HUDEP-2 (cell line): ENCODE data around the gene CTNNA3.
A peak's percentile ranks its signal among the peaks of the same experiment; 100 is the strongest.
"Not testable (repeated sequence)": the region's sequence is repeated elsewhere in the genome, so short reads cannot be mapped to it uniquely, and the experiment has no call there.

Source experiments
- DNase-seq, 76 experiments: peaks; one replicate each; lab custom pipeline; 2025; ENCODE audit not compliant: unreplicated experiment in 76 of 76; lab: John Stamatoyannopoulos, UW

Gene CTNNA3

GRCh38 chr10:67520924-67521520 is 175.0 kb downstream of the CTNNA3 start:
- peak in 20 of 76 experiments; percentile 0 to 39 (median 4) for DNase-seq

GRCh38 chr10:67519434-67519833 is 176.6 kb downstream of the CTNNA3 start:
- DNase-seq: no peak

- no peak for DNase-seq
These were observed 177.2 kb downstream of the CTNNA3 start for GRCh38 chr10:67518756-67519155.

- no peak for DNase-seq
These were observed 178.0 kb downstream of the CTNNA3 start for GRCh38 chr10:67518043-67518442.

DNA sequence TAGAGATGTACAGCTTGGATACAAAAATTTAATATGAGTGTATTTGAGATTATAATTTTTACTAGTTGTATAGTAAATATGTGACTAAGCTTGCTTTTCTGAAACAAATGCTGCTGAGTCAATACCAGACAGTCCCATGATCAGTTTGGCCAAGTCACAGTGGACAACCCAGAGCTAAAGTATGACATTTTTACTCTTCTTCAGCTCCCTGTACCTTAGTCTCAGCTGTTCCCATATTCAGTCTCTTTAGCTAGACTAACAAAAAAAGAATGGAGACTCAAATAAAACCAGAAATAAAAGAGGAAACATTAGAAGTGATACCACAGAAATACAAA is 189.3 kb downstream of the CTNNA3 start:
- no peak for DNase-seq

- no peak for DNase-seq
These were observed 189.8 kb downstream of the CTNNA3 start for GRCh38 chr10:67506083-67506756.

- DNase-seq: no peak
These were observed 203.5 kb downstream of the CTNNA3 start for GRCh38 chr10:67492317-67493019.

DNA sequence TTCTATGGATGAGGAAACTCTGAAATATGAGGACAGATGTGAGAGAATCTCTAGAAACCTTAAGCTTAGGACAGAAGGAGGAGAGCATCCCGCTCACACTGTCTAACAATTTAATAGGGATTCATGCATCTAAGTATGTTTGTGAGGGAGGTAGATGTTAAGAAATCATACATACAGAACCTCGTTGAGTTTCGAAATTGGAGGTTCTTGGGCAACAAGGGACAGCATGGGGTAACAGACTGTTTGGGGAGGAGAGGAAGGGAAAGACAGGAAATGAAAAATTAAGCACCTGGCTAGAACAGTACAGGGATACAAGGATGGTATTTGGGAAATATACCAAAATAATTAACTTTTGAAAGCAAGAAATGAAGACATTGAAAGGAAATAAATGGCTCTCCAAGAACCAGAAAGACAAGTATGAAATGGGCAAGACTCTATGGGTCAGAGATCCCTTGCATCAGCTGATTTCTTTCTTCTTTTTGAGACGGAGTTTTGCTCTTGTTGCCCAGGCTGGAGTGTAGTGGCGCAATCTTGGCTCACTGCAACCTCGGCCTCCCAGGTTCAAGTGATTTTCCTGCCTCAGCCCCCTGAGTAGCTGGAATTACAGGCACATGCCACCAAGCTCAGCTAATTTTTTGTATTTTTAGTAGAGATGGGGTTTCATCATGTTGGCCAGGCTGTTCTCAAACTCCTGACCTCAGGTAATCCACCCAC is 207.9 kb downstream of the CTNNA3 start:
- no peak for DNase-seq

DNA sequence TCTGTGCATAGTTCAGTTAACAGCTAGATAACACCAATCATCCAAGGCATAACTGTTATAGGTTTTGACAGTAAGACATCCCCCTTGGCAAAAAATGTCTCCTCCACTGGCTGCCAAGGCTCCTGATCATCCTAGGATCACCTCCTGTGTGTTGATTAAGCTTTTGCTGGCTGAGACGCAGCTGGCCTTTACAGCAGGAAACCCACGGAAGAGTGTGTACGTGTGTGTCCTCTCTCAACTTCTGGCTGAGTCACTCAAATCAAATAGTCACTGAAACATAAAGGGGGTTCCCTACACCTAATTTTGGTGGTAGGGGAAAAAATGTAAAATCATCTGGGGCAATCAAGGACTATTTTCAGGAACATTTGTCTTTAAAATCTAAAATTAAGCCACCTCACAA is 208.8 kb downstream of the CTNNA3 start:
- no peak for DNase-seq

GRCh38 chr10:67477868-67478267 is 218.1 kb downstream of the CTNNA3 start:
- DNase-seq: no peak

DNA sequence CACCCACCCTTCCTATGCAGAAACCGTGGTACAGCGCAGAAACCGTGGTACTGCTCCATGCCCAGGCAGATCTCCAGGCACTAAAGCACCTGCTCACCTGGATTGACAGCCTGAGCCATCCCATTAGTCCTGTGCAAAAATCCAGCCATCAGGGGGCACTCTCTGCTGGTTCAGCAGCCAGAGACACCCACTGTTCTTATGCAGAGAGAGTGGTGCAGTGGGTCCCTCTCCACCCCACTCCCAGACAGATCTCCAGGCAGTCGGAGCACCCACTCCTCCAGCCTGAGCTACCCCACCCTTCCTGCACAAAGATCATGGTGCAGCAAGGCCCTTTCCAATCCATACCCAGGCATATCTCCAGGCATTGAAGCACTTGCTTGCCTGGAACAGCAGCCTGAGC is 219.8 kb downstream of the CTNNA3 start:
- DNase-seq: no peak

- no peak for DNase-seq
These were observed 222.0 kb downstream of the CTNNA3 start for GRCh38 chr10:67473850-67474633.

GRCh38 chr10:67471022-67471421 is 225.0 kb downstream of the CTNNA3 start:
- no peak for DNase-seq

GRCh38 chr10:67464278-67464677 is 231.7 kb downstream of the CTNNA3 start:
- DNase-seq: no peak

DNA sequence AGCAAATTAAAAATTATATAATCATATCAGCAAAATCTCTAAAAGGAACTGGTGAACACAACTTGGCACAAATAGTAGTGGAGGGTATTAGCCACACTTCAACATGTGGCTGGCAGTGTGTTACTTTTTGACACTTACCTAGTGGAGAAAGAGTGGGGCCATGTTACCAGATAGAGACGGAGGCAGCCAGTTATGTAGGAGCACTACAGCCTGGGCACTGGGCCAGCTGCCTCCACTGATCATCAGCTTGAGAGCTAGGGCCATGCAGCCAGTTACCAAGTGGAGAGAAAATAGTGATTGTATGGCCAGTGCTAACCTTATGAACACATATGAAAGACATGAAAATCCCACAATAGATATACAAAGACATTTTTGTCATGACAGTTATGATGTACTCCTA is 243.1 kb downstream of the CTNNA3 start:
- no peak for DNase-seq

DNA sequence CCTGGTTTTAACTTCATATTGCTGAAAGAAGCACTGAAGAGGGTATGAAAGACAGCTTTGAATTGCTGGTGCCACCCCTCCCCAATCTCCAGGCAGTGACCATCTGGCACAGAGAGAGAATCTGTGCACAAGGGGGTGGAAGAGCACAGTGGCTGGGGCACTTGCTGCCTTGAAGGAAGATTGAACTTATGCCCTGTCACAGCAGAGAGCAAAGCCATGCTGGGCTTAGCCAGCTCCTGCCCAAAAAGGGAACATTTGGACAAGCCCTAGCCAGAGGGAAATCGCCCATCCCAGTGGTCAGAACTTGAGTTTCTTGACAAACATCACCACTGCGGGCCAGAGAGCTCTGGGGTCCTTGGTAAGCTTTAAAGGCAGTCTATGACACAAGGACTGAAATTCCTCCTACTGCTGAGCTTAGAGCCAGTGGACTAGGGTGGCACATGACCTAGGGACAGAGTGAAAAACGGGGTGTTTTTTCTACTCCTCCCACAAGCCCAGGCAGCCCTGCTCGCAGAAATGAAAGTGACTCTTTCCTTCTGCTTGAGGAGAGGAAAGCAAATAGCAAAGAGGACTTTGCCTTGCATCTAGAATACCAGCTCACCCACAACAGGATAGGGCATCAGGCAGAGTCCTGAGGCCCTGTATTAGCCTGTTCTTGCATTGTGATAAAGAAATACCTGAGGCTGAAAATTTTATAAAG is 257.2 kb downstream of the CTNNA3 start:
- no peak for DNase-seq

GRCh38 chr10:67433276-67433675 is 262.7 kb downstream of the CTNNA3 start:
- no peak for DNase-seq

DNA sequence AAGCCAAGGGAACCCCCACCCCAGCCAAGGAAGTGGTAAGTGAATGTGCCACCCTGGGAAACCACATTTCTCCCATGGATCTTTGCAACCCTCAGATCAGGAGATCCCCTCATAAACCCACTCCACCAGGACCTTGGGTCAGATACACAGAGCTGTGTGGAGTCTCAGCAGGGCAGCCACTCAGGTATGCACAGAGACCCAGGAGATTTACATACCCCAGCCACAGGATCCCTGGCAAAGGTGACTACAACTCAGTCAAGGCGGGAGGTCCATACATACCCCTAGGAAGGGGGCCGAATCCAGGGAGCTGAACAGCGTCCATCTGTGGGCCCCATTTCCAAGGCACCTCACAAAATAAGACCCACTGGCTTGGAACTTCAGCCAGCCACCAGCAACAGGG is 293.4 kb downstream of the CTNNA3 start:
- no peak for DNase-seq

DNA sequence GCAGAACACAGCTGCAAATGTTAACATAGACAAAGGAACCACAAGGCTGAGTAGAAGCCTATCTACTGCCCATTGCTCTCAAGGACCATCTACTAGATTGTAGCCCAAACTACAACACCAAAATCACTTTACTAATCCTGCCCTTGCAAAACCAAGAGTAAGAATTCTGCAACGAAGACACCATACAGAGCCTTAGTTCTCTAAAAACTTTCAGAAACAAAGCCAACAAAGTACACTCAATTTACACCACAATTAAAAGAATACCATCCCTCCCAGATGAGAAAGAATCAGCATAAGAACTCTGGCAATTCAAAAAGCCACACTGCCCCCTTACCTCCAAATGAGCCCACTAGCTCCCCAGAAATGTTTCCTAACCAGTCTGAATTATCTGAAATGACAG is 294.3 kb downstream of the CTNNA3 start:
- no peak for DNase-seq

DNA sequence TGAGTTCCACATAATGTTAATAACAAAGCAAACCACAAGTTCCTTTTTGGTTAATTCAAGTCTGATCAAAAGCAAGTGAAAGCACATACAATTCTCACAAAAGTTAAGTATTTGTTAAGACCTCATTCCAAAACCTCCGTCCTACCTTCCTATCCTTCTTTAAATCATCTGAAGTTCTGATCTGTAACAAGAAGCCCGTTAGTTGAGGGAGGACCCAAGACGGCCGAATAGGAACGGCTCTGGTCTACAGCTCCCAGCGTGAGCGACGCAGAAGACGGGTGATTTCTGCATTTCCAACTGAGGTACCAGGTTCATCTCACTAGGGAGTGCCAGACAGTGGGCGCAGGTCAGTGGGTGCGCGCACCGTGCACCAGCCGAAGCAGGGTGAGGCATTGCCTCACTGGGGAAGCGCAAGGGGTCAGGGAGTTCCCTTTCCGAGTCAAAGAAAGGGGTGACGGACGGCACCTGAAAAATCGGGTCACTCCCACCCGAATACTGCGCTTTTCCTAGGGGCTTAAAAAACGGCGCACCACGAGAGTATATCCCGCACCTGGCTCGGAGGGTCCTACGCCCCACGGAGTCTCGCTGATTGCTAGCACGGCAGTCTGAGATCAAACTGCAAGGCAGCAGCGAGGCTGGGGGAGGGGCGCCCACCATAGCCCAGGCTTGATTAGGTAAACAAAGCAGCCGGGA is 309.0 kb downstream of the CTNNA3 start:
- DNase-seq: not testable (repeated sequence)
